ENCODE data around the gene OR52B6.
"Not testable (repeated sequence)": the region's sequence is repeated elsewhere in the genome, so short reads cannot be mapped to it uniquely, and the experiment has no call there.

The OR52B6 gene

DNA sequence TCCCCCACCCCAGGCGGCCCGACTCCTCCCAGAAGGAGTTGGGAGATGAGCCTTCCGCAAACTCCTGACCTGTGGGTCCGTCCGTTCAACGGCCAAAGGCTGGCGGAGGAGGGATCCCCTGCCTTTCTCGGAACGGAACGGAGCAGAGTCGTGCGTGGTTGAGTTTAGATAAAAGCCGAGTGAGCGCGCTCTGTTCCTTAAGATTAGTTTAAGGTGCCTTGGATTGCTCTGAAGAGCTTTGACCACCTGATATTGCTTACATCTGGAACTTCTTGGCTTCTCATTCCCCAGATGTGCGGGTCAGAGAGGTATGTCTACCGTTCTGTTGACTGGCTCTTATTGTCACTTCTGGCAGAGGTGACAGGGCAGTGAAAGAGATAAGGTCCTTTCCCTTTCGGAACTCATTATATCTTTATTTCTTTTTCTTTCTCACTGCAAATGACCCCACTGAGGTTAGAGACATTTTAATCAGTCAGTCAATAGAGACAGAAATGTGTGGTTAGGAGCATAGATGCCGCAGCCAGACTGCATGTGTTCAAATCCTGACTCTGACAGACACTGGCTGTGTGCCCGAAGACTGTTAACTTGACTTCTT lies 16.0 kb downstream of the OR52B6 start, which contains the start of gene TRIM6:
TSS of gene TRIM6 (plus strand) at position 31 of the 595 bp plus-strand sequence. CDS start at position 292, 261 bp downstream.
- FAIRE-seq = no peak

DNA sequence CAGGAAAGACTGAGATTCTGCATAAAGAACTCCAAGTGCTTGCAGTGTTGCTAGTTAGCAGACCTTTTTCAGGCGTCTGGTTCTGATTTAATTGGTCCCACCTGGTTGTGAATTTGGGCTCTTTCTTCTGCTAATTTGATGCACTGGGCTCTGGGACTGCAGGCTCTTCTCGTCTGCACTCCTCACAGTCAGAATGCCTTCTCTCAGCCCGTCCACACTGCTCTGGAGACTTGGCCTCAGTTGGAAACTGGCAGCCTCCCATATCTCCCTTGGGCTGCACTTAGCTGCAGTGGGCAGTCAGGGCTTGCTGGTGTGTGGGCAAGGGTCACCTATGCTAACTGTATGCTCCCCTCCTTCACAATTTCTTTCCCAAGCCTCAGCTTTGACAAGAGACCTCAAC lies 17.3 kb downstream of the OR52B6 start:
- no peak for FAIRE-seq

DNA sequence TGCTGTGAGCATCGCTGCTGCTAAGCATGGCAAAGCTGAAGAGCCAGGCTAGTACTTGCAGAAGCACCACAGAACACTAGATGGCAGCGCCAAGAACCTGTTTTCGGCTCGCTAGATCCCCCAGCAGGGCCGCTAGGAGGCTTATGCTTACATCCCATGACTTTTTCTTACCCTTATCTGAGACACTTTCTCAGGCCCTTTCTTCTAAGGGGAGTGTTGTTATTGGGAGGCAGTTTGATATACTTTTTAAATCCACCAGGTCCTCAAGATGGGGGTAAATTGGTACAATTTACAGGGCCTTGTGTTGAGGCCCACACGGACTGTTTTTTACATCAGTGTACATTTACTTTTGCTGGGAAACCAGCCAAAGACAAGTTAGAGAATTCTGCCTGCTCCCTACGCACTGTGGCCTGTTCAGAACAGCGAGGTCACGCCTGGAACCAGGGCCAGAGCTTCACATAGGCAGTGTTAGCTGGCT lies 19.7 kb downstream of the OR52B6 start:
- peak; percentile 67 for FAIRE-seq

DNA sequence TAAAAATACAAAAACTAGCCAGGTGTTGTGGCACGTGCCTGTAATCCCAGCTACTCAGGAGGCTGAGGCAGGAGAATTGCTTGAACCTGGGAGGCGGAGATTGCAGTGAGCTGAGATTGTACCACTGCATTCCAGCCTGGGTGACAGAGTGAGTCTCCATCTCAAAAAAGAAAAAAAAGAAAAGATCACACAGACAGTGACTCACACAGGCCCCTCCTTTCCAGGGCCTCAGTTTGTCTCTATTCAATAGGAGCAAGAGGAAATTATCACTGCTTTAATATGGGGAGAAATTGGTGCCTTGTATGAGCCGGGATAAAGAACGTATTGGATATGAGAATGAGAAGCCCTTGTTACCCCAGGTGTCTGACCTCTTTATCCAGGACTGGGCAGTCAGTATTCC lies 22.1 kb downstream of the OR52B6 start:
- not testable (repeated sequence) for FAIRE-seq

DNA sequence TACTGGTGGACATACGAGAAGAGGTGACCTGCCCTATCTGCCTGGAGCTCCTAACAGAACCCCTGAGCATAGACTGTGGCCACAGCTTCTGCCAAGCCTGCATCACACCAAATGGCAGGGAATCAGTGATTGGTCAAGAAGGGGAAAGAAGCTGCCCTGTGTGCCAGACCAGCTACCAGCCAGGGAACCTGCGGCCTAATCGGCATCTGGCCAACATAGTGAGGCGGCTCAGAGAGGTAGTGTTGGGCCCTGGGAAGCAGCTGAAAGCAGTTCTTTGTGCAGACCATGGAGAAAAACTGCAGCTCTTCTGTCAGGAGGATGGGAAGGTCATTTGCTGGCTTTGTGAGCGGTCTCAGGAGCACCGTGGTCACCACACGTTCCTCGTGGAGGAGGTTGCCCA lies 22.6 kb downstream of the OR52B6 start:
- FAIRE-seq = no peak

DNA sequence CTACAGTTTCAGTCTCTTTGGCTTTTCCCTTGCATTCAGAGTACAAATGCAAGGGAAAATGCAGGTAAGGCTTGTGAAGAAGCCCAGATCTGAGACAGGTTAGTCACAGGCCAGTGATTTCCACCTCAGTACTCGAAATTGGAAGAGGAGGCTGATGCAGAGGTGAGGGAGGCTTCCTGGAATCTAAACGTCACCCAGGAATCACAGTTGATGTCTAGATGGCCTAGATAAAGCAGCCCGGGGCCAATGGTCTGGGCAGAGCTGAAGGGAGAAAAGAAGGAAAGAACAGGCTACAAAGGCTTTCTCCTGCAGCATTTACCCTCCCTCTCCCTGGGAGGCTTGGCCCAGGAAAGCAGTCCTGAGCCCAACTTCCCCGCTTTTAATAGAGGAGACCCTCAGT lies 24.2 kb downstream of the OR52B6 start:
- FAIRE-seq = no peak

DNA sequence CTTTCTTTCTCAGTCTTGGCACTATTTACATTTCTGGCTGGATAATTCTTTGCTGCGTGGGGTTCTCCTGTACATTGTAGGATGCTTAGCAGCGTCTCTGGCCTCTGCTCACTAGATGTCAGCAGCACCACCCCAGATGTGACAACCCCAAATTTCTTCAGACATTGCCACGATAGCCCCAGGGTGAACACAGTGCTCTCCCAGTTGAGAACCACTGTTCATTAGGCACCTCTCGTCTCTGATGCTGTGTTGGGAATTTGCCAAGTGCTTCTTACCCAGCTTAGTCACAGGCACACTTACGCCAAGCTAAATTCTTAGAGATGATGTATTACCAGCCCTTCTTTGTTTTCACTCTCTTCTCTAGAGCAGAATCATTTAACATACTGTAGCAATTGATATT lies 25.2 kb downstream of the OR52B6 start:
- no peak for FAIRE-seq

DNA sequence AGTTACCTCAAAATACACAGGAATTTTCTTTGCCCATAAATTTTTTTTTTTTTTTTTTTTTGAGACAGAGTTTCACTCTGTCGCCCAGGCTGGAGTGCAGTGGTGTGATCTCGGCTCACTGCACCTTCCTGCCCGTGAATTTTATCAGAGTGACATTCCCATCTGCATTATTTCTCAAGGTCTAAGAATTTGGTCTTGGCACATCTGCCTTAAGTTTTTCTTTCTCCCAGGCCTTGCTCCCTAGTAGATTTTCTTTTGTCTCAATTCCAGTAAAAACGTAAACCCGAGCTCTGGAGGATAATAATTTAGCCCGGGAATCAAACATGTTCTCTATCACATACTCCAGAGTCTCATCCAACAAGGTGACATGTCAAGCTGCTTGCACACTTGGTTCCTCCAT lies 28.1 kb downstream of the OR52B6 start:
- no peak for FAIRE-seq

DNA sequence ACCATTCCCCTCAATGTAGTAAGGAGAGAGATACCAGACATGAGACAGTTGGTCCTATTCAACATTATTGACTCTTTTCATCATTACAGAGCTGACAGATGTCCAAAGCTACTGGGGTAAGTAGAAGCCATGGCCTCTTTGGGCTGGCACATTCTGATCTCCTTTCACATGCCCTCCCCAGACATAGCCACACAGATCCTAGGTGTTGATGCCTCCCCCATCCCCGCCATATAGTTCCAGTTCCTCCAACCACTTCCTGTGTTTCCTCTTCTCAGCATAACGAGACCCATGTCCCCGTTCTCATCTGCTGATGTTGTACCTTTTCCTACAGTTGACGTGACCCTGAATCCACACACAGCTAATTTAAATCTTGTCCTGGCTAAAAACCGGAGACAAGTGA lies 29.8 kb downstream of the OR52B6 start:
- no peak for FAIRE-seq

DNA sequence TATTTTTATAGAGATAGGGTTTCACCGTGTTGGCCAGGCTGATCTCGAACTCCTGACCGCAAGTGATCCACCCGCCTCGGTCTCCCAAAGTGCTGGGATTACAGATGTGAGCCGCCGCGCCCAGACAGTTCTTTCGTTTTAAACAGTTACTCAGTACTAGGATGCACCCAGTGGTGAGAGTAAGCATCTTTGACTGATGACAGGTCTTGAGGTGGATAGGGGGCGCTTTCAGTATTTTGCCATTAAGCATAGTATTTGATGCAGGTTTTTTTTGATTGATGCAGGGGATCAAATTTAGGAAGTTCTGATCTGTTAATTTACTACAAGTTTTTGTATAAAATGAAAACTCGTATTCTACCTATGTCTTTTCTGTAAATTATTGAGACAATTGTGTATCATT lies 30.9 kb downstream of the OR52B6 start:
- no peak for FAIRE-seq

DNA sequence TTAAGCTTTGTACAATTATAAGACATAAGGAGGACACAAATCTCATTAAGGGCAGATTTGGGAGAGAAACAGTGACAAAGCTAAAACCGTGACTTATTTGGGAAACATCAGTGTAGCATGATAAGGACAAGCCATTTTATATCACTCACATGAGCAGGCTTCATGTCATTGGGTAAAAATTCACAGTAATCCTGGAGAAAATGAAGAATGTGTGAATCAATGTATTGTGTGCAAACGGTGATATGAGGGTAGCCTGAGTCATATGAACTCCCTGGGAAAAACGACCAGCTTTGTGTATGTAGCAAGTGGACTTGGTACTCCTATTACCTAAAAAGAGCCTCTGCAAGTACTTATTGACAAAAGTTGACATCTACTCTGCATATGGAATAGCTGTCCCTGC lies 38.1 kb downstream of the OR52B6 start:
- FAIRE-seq = no peak

DNA sequence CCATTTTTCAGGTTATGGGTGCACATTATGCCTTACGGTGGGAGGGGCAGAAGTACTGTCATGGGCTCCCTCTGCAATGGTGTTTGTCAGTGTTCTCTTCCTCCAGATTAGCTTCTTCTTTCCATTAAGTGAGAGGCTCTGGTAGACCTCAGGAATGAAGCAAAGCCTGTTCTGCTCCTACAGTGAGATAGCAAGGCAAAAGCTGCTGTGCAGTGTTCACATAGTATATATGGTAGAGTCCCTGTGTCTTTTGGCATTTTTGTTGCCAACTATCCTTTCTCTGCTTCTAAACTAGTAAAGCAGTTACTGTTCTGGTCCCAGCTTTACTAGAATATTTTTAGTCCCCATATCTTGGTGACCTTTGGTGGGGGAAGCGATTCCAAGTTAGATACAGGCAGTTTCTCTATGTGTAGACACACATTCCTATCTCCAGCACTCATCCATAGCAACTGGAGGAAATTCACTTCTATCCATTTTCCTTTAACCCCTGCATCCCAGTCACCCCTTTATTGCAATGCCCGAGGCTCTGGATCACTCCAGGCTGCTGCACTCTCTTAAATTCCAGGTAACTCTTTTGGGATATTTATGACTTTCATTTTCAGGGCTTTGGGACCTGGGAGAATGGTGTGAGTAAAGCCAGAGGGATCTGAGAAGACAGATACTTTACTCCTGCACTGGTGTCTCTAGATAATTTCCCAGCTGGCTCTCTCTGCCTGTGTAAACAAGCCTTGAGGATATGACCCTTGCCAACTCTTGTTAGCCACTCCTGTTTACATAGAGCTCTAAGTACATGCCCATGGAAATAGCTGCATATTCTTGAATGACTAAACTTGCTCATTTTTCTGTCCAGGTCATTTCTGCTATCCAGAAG lies 40.2 kb downstream of the OR52B6 start:
- no peak for FAIRE-seq

DNA sequence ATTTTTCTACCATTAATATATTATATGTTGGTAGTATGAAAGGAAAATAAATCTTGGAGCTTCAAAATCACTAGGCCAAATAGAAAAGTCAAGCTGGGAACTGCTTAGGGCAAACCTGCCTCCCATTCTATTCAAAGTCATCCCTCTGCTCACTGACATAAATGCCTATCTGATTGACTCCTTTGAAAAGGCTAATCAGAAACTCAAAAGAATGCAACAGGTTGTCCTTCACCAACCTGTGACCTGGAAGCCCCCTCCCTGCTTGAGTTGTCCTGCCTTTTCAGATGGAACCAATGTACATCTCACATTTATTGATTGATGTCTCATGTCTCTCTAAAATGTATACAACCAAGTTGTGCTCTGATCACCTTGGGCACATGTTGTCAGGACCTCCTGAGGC lies 40.9 kb downstream of the OR52B6 start:
- FAIRE-seq = no peak

DNA sequence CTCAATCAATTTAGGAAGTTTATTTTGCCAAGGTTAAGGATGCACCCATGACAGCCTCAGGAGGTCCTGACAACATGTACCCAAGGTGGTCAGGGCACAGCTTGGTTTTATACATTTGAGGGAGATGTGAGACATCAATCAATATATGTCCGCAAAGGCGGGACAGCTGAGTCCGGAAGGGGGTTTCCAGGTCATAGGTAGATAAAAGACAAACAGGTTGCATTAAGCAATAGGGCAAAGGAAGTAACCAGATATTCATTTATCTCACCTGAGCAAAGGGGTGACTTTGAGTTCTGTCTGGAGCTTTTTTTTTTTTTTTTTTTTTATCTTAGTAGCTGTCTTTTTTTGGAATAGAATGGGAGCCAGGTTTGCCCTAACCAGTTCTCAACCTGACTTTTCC lies 42.1 kb downstream of the OR52B6 start:
- FAIRE-seq = no peak

DNA sequence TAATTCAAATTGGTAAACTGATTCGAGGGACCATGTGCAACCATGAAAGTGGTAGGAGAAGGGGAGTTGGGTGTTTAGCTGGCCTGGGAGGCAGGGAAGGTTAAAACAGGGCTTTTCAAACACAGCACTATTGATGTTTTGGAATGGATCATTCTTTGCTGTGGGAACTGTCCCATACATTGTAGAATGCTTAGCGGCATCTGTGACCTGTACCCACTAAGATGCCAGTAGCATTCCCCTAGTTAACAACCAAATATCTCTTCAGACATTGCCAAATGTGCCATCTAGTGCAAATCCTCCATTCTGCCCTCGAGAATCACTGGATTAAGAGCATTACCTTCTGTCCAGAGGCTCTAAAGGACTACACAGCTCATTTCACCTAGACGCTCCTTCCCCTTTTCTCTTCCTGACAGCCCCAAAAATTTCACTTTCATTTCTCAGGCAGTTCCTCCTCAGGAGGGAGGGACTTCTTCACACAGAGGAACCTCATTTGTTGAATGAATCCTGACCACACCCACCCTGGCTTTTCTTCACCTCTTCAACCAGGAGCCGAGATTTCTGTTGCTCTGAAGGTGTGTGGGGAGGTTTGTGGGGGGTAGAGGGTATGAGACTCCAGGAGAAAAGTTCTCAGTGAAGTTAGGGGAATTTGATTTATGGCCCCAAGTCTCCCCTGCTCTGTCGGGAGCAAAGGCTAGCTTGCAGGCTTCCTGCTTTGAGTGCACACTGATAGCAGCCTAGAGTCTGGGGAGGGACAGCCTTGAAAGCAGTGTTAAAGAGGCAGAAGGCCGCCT lies 44.0 kb downstream of the OR52B6 start, which contains the start of gene TRIM34:
TSS of gene TRIM34 (plus strand) at position 513 of the 791 bp plus-strand sequence. CDS start 7,331 bp downstream, outside the sequence.
- FAIRE-seq = no peak

DNA sequence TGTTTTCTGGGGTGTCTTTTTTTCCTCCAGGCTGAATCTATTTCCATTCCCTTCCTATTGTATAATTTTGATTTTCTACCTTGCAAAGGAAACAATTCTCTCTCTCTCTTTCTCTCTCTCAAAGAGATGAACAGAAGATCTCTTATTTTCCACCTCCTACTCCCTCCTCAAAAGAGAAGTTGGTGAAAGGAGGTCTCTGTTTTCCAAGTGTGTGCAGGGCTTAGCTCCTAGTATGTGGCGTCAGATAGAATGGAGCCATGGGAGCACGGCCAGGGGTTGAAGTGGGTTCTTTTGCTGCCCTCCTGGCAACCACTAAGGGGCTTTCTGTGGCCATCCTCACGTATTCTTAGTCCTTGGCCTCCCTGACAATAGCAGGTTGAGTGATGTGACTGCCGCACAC lies 44.6 kb downstream of the OR52B6 start:
- no peak for FAIRE-seq

DNA sequence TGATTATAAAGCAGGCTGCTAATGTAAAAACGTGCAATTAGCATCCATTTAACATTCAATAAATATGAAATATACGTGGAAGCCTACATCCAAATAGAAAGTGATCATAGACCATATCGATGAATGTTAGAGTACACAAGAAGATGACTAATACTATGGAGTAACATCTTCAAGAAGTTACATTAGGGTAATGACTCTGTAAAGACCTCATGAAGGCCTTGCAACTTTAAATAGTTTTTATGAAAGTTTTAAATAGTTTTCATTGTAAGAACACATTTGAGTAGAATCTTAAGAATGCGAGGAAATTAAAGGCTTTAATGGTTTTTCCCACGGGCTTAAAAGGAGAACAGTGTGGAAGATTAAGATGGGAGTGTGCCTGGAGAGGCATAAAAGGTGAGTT lies 45.5 kb downstream of the OR52B6 start:
- FAIRE-seq = no peak

DNA sequence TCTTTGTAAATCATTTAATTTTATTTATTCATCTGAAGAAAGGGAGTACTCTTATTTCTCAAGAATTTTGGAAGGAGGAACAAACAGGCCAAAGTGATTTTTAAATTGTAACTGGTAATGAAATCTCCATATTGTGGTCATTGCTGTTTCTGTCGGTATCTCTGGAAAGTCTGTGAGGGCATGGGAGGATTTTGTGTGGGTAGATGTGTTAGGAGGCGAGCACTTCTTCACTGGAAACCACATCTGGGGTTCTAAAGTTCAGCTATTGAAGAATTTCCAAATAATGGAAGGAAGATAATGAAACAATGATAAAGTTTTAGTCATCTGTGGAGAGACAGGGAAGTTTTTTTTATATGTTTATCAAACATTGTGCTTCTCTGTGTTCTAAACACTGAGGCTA lies 50.7 kb downstream of the OR52B6 start:
- no peak for FAIRE-seq

Measured in G401.6 (cell line).